SIG-M5 (cell line): ENCODE measurements around the gene KIAA0930.
"Not testable (repeated sequence)": the region's sequence is repeated elsewhere in the genome, so short reads cannot be mapped to it uniquely, and the experiment has no call there.

Source experiments
- DNase-seq: peaks from one replicate; lab custom pipeline; 2025; lab: John Stamatoyannopoulos, UW

The KIAA0930 gene

DNA sequence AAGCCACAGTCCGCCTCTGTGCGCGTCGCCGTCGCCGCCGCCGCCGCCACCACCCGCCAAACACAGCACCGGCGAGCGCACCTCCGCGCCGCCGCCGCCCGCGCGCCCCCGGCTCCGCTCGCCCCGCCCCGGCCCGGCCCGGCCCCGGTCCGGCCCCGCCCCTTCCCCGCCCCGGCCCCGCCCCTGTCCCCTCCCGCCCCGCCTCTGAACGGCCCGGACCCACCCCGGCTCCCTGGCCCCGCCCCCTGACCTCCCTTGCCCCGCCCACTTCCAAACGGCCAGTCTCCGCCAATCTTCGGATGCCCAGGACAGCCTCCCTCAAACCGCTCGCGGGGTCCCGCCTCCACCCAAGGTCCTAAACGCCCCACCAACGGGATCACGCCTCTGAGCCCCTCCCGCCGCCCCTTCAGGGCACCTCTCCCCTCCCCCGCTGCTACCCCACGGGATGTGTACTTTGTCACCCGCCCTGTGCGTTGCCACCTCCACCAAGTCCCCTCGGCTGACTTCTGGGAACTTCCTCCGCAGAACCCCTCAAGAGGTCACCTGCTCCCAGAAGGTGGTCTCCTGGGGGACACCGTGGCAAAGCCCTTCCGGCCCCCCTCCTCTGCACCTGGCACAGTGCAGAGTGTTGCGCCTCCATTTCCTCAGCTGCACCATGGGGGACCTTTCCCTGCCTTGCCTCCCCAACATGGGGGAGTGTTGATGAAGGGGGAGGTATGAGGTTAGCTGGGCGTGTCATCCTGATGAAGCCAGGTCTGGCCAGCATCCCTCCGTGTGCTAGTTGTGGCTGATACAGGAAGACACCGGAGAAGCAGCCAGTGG lies at the start of gene KIAA0930:
KIAA0930 (minus strand) TSS at position 85 of the 822 bp plus-strand sequence. CDS start 191 bp downstream, outside the sequence.
- DNase-seq = no peak

DNA sequence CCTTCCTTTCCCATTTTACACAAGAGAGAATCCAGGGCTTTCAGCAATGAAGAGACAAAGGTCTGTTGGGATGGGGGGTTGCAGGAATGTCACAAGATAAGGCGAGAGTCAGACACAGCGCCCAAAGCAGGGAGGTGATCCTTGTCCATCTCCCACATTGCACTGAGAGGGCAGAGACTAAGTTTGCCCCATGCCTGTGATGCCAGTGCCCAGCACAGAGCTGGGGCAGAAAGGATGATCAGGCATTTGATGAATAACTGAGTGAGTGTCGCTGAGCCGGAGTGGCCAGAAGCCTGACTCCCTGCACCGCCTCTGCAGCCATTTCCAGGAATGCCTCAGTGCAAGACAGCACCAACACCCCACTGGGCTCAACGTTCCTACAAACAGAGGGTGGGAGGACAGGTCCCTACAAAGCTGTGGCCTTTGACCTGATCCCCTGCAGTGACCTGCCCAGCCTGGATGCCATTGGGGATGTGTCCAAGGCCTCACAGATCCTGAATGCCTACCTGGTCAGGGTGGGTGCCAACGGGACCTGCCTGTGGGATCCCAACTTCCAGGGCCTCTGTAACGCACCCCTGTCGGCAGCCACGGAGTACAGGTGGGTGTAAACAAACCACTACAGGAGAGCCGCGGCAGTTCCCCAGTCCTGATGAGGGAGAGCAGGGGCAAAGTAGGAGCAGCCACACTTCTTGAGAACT lies 46.3 kb upstream of the KIAA0930 start:
- DNase-seq = no peak

DNA sequence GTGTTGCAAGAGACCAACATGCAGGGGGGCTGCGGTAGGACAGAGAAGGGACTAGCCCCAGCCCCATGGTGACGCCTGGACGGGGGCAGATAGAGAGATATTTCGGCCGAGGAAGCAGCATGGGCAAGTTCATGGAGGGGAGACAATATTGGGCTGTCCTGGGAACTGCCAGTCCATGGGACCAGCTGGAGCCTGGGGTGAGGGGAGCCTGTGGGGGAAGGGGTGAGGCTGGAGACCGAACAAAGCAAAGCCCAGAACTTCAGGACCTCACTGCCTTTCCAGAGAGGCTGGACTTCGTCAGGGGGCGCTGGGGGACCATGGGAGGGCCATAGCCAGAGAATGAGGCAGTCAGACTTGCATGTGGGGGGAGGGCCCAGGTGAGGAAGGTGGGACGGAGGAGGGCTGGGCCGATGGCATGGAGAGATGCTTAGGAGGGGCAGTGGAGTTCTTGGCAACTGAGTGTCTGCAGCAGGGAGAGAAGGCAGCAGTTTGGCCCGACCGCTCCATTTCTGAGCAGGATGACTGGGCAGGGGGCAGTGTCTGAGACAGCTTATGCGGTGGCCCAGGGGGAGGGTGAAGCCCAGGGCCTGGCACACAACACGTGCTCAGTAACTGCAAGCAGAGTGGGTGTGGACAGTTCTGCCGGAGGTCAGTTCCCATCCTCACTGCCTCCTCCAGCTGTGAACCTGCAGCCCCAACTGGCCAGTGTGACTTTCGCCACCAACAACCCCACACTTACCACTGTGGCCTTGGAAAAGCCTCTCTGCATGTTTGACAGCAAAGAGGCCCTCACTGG lies 44.8 kb upstream of the KIAA0930 start:
- DNase-seq = no peak

DNA sequence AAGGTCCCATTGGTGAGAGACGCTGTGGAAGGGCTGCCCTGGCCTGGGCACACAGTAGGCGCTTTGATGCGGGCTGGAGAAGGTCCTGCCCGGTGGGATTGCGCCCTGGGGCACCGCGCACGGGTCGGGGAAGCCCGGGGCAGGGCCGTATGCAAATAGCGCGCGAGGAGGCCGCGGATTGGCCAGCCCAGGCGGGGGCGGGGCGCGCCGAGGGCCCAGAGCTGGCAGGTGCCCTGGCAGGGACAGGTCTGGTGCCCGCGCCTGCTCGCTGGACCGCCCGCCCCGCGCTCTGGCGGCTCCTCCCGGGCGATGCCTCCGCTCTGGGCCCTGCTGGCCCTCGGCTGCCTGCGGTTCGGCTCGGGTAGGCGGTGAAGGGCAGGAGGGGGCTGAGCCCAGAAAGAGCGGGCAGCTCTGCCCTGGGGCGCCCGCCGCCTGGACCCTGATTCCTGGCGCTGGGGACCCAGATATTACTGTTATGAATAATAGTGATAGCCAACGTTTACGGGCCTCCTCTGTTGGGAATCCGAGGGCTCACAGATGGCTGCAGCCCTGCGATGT lies 44.1 kb upstream of the KIAA0930 start, which contains the start of gene UPK3A:
UPK3A (plus strand) TSS at position 245 of the 558 bp plus-strand sequence; CDS start at position 310, 65 bp downstream.
- DNase-seq = no peak

DNA sequence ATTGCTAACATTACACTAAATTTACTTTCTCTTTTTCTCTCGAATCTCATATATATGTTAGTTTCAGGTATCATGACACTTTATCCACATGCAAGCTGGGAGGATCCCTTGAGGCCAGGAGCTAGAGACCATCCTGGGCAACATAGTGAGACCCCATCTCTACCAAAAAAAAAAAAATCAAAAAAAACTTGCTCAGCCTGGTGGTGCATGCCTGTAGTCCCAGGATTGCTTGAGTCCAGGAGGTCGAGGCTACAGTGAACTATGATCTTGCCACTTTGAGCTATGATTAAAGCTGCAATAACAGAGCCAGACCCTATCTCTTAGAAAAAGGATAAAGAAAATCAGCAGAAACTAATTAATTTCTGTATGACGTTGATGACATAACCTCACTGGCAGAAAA lies 40.3 kb upstream of the KIAA0930 start:
- DNase-seq = no peak

DNA sequence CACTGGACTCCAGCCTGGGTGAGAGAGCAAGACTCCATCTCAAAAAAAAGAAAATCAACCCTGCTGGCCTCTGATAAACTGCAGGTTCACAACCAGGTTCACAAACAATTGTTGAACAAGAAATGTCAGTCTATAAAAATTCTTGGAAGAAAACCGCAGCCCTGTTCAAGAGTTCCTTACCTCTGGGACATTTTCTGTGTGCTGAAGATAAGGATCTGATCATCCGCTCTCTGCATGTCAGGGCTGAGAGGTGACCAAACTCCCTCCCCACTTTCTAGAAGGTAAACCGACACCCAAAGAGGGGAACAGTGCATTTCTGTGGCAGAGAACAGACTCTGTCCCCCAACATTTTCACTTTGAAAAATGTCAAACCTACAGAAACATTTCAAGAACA lies 39.9 kb upstream of the KIAA0930 start:
- no peak for DNase-seq

DNA sequence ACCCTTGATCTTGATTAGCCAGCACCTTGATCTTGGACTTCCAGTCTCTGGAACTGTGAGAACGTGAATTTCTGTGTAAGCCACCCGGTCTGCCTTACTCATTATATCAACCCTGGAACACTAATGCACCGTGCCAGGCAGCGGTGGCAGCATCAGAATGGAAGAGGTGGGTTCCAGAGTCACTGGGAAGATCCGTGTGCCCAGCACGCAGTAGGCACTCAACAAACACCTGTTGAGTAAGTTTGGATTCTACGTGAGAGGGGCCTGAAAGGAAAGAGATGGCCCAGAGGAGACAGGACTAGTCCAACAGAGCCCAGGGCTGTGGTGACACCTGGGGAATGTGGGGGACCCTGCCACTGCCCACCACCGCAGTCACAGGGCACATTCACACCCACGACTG lies 37.4 kb upstream of the KIAA0930 start:
- DNase-seq = no peak

DNA sequence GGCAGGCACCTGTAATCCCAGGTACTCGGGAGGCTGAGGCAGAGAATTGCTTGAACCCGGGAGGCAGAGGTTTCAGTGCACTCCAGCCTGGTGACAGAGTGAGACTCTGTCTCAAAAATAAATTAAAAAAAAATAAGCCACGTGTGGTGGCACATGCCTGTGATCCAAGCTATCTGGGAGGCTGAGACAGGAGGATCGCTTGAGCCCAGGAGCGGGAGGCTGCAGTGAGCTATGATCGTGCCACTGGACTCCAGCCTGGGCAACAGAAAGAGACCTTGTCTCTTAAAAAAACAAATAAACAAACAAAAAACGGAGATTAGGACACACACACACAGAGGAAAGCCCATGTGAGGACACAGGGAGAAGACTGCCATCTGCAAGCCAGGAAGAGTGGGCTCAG lies 37.0 kb upstream of the KIAA0930 start:
- not testable (repeated sequence) for DNase-seq

DNA sequence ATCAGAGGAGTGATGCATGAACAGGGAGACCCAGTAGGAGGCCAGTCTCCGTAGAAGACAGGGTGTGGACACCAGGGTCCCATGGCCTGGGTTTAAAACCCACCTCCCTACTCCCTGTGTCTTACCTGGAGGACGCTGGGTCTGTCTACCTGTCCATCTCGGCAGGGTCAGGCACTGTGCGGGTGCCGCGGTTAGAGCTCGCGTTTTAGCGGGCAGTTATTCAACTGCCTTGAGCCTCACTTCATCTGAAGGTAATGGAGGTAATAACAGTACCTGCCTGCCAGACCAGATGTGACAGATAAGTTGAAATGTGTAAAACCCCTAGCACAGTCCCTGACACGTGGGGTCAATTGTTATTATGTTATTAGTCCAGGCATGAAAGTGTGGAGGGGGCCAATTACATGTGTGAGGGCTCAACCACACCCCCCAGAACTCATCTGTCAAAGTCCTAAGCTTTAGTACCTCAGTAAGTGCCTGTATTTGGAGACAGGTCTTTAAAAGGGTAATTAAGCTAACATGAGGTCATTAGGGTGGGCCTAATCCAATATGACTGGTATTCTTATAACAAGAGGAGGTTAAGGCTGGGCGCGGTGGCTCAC lies 35.9 kb upstream of the KIAA0930 start:
- no peak for DNase-seq

DNA sequence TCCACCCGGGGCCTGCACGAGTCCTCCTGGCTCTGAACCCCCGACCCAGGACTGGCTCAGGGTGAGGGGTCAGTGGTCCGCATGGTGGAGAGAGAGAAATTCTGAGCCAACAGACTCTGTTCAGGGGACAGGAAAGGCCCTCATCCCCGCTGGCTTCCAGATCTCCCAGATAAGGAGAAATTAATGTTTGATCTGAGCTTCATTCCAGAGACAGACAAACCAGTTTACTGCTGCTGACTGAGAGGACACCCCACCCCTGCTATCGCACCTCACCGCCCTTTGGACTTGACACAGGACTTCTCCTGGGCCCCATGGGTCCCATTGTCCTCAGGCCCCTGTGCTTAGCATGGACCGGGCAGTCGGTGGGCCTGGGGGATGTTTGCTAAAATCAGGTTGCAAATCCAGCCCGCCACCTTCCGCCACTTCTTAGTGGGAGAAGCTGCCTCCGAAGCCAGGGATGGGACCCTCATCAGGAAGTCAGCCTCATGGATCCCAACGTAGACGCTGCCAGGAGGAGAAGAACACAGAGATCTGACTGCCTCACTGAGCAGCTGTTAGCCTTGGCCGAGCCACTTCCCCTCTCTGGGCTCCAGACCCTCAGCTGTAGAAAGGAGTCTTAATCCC lies 32.9 kb upstream of the KIAA0930 start:
- no peak for DNase-seq

DNA sequence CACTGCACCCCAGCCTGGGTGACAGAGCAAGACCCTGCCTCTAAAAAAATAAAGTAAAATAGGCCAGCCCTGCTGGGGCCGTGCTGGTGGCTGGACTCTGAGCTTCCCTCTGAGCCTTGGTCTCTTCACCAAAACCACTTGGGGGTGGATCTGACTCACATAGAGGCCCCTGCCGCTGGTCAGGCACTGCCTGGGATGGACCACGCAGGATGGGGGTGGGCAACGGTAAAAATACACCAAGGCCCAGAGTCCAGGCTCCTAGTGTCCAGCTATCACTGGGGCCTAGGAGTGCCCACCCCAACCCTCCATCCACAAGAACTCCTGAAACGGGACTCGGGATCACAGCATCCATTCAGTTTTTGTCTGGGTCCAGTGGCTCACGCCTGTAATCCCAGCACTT lies 31.8 kb upstream of the KIAA0930 start:
- no peak for DNase-seq

DNA sequence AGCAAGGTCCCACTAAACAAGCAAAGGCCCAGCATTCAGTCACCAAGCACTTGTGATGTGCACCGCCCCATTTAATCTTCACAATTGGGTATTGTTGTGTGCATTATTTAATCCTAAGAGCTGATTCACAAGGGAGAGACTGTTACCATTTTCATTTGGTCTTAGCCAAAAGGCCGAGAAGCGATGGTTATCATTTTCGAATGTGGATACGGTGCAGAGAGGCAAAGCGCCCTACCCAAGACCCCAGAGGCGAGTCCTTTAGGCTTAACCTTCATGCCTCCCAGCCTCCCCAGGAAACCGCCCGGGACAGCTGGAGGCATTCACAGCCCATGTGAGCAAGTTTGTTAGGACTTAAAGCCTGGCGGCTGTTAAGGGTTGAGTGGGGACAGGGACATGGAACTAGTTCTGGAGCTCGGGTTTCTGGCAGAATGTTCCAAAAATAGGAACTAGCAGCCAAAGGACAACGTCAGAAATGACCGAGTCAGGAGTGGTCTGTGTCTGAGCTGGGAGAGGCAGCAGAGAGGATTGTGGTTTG lies 31.0 kb upstream of the KIAA0930 start:
- DNase-seq = no peak

DNA sequence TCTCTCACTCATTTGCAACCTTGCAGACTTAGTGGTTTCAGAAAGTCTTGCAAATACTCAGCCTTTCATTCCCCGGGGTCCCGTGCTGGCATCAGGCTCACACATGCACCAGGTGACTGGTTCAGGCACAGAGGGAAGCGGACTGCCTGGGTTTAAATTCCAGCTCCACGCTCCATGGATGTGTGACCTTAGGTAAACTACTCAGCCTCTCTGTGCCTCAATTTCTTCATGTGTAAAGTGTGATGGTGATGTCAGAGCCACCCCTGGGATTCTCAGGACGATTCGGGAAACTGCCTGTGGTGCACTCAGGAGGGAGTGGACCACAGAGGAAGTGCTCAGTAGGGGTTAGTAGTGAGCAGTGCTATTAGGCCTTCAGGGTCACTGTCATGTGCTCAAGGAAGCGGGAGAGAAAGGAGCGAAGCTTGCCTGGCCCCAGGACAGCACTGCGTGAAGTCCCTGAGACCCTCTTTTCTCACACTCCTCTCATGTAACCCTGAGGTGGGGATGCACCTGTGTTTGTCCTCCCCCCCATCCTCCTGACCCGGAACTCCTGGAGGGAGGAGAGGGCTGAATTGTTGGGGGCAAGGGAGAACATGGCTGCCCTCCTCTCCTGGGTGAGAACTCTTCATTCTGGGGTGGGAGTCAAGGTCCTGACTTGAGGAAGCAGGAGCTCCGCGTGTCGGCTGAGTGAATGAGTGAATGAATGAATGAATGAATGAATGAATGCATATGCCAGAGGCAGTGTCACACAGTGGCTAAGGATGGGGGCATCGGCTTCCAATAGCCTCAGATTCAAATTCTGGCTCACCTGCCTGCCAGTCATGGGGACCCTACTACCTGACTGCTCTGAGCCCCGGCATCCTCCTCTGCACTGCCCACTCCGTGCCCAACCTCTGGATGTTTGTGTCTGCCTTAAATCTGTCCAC lies 29.7 kb upstream of the KIAA0930 start:
- DNase-seq = no peak

DNA sequence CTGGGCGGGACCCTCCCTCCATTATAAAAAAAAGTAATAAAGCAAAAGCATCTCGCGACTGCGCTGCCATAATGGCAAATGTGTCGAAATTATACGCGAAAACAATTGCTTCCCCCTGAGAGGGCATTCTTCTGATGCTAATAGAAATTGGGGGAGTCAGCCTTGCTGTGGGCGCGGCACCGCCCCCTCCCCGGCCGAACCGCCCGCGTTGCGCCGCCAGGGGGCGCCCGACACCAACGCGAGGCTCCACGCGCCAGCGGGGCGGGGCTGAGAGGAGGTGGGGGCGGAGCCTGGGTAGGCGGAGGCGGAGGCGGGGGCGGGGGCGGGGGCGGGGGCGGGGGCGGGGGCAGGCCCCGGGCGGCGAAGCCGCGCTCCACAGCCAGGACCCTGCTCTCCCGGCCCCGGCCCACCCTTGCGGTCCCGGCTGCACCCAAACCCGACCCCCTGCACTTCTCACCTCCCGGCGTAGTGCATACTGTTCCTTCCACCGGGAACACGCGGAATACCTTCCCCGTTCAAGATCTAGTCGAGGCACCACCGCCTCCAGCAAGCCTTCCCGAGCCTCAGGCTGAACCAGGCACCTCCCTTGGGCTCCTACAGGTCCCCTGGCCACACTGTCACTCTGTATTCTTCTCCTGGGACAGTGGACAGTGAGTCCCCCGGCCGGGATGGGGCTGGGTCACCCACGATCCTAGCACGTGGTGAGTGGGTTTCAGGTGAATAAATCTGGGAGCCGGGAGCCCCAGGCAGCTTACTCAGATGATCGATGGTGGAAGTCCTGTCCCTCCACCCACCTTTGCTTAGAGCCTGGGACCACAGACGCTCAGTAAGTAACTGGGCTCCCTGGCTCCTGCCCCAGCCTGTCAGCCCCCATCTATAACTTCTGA lies 28.5 kb upstream of the KIAA0930 start:
- no peak for DNase-seq

DNA sequence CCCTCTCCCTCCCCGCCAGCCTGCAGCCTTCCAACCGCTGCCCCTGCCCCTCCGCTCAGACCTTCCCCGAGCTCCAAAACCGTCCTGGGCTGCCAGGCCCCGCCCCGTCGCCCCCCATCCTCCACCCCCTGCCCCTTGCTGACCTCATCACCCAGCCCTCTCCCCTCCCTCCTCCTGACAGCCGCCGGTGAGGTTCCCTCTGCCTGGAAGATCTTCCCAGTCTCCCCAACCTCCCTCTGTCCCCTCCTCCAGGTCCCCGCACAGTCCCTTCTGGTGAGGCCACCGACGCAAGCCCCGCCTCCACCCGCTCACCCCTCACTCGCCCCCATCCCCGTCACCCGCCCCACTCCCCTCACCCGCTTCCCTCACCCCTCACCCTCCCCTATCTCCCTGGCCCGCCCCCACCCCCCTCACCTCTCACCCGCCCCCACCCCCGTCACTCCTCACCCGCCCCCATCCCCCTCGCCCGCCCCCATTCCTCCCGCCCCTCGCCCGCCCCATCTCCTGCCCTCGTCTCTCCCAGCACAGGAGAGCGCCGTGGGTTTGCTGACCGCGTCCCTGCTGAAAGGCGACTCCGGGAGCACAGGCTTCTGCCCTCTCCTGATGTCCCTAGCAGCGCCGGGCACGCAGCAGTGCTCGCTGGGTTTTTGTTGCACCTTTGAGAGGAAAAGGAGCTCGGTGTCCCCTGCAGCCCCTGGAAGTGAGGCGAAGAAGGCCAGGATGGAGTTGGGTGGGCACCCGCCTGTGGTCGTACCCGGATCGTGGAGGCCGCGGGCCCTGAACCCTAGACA lies 27.7 kb upstream of the KIAA0930 start:
- DNase-seq = no peak

DNA sequence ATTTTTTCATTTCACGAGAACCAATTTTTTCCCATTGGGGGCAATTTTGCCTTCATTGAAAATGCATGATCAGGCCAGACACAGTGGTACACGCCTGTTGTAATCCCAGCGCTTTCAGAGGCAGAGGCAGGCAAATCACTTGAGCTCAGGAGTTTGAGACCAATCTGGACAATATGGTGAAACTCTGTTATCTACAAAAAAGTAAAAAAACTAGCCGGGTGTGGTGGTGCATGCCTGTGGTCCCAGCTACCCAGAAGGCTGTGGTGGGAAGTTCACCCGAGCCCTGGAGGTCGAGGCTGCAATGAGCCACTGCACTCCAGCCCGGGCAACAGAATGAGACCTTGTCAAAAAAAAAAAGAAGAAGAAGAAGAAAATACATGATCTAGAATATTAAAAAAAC lies 24.8 kb upstream of the KIAA0930 start:
- no peak for DNase-seq

DNA sequence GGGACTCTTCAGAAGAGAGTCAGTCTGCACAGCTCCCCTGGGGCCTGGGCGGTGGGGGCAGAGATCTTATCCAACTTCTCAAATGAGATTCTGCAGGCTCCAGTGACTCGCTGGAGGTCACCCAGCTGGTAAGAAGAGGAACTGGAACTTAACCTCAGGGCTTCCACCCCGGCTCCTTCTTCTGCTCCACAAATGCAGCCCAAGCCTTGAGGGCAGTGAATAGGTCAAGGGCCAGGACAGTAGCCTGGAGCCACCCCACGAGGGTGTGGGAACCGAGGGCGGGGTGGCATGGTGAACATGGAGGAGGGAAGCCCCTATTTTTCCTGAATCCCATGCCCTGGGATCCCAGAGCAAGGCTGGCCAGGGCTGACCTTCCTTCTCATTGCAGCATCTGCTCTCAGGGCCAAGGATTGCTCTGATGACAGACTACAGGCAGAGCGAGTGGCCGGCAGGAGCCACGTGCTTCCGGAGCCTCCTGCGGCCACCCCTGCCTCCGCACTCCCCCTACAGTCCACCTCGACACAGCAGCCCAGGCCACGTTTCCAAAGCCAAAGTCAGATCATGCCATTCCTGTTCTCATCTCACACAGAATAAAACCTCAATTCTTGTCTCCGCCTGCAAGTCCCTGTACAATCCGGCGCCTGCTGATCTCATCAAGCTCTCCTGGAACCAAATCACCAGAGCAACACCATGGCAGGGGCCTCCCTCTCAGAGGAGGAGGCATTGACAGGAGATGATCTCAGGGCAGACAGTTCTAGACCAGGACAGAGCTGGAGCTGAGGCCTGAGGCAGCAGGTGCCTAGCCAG lies 23.0 kb upstream of the KIAA0930 start:
- peak; percentile 19 for DNase-seq
